H1 (cell line): ENCODE measurements around the gene PPM1L. TPM values are rescaled to one million over a fixed set of nuclear protein-coding genes. Genes with fewer than 3 reads are reported as not detected.

Experiments used
- CTCF ChIA-PET: fragments of 300-600 bp; sonication (Branson Sonifier 250); formaldehyde crosslinking; loops from one replicate; lab custom pipeline; 2021; ENCODE audit not compliant: partially characterized antibody; lab: Charles Lee
- POLR2A ChIA-PET: fragments of 300-600 bp; sonication (Branson Sonifier 250); formaldehyde crosslinking; loops from one replicate; lab custom pipeline; 2021; ENCODE audit warnings: inconsistent platforms; ENCODE audit not compliant: partially characterized antibody; lab: Charles Lee
- DNase-seq, 2 experiments: peaks; one replicate each; pipeline versions ENCODE4 v3.0.0 to v3.0.0-alpha.2; 2010 to 2022; ENCODE audit warnings: low spot score in 2 of 2, low read depth in 1 of 2, mixed read lengths in 1 of 2
- FAIRE-seq: peaks from 2 replicates; lab custom pipeline; 2011; peaks lifted over from hg19 to GRCh38; lab: Jason Lieb, UNC
- H2AFZ ChIP-seq: 2 replicates; pipeline ENCODE4 v1.8.1; 2012; ENCODE audit warnings: low read length, inconsistent platforms
- H2AK5ac ChIP-seq: 2 replicates; pipeline ENCODE4 v1.6.1; 2013; ENCODE audit warnings: low read depth, low read length
- H2BK120ac ChIP-seq: replicated peaks from 2 replicates; pipeline ENCODE3; 2013; ENCODE audit warnings: low read depth, low read length, inconsistent platforms
- H2BK12ac ChIP-seq: 2 replicates; pipeline ENCODE4 v1.6.1; 2013; ENCODE audit warnings: low read depth, low read length
- H2BK15ac ChIP-seq: 2 replicates; pipeline ENCODE4 v1.6.1; 2013; ENCODE audit warnings: low read length
- H2BK20ac ChIP-seq: 2 replicates; pipeline ENCODE4 v1.6.1; 2013; ENCODE audit warnings: low read length
- H2BK5ac ChIP-seq: 2 replicates; pipeline ENCODE4 v1.6.1; 2013; ENCODE audit warnings: low read depth, low read length
- H3K14ac ChIP-seq: 2 replicates; pipeline ENCODE4 v1.6.1; 2013; ENCODE audit warnings: inconsistent platforms; ENCODE audit not compliant: insufficient read length
- H3K18ac ChIP-seq: 2 replicates; pipeline ENCODE4 v1.6.1; 2013; ENCODE audit warnings: low read length; ENCODE audit errors: extremely low read depth
- H3K23ac ChIP-seq: 2 replicates; pipeline ENCODE4 v1.6.1; 2013; ENCODE audit warnings: inconsistent platforms; ENCODE audit not compliant: insufficient read length
- H3K23me2 ChIP-seq: 2 replicates; pipeline ENCODE4 v1.6.1; 2013; ENCODE audit warnings: low read depth, low read length
- H3K27ac ChIP-seq: 2 replicates; pipeline ENCODE4 v1.6.1; 2011; ENCODE audit warnings: low read depth, low read length, inconsistent platforms
- H3K27me3 ChIP-seq, 4 experiments: replicated peaks in 1 of 4; 1 replicate in 1 of 4; 2 replicates in 3 of 4; pipeline versions ENCODE4 v1.6.1 to v1.8.1; 2011 to 2013; ENCODE audit warnings: low read length in 3 of 4, mild to moderate bottlenecking in 3 of 4, inconsistent platforms in 2 of 4, mixed read lengths in 2 of 4, moderate library complexity in 1 of 4; ENCODE audit not compliant: control insufficient read depth in 3 of 4, insufficient read depth in 3 of 4; ENCODE audit errors: extremely low read depth in 1 of 4
- H3K36me3 ChIP-seq, 4 experiments: 2 replicates each; pipeline versions ENCODE4 v1.6.1 to v1.8.1; 2011 to 2013; ENCODE audit warnings: mild to moderate bottlenecking in 4 of 4, low read length in 3 of 4, moderate library complexity in 2 of 4, control low read depth in 1 of 4, inconsistent platforms in 1 of 4; ENCODE audit not compliant: insufficient read depth in 4 of 4, control insufficient read depth in 2 of 4
- H3K4ac ChIP-seq: replicated peaks from 2 replicates; pipeline ENCODE3; 2013; ENCODE audit warnings: low read length, low read depth, mixed read lengths, inconsistent platforms; ENCODE audit not compliant: insufficient read length
- H3K4me1 ChIP-seq, 4 experiments: replicated peaks in 1 of 4; 1 replicate in 1 of 4; 2 replicates in 3 of 4; pipeline versions ENCODE4 v1.6.1 to v1.8.1; 2011 to 2013; ENCODE audit warnings: low read length in 3 of 4, inconsistent platforms in 2 of 4, mixed read lengths in 1 of 4; ENCODE audit not compliant: insufficient read depth in 4 of 4, control insufficient read depth in 3 of 4
- H3K4me2 ChIP-seq, 2 experiments: 2 replicates each; pipeline versions ENCODE4 v1.6.1 to v1.8.1; 2011 to 2013; ENCODE audit warnings: low read depth in 2 of 2, low read length in 2 of 2, control low read depth in 1 of 2, inconsistent platforms in 1 of 2, mild to moderate bottlenecking in 1 of 2; ENCODE audit not compliant: insufficient read depth in 1 of 2
- H3K4me3 ChIP-seq, 4 experiments: fragments of 200-600, 300-600 bp in 1 of 4; sonication (generic), shearing (Covaris generic), sonication (Bioruptor Twin) in 1 of 4; 2 replicates each; pipeline versions ENCODE4 v1.5.1 to v1.8.1; 2011 to 2016; ENCODE audit warnings: low read length in 4 of 4, low read depth in 3 of 4, control low read depth in 2 of 4, inconsistent platforms in 2 of 4, mild to moderate bottlenecking in 2 of 4, mixed read lengths in 1 of 4, moderate library complexity in 1 of 4; ENCODE audit not compliant: insufficient read depth in 2 of 4; ENCODE audit errors: extremely low read depth in 1 of 4
- H3K56ac ChIP-seq: replicated peaks from 2 replicates; pipeline ENCODE3; 2013; ENCODE audit warnings: low read depth, mild to moderate bottlenecking, mixed read lengths, low read length, inconsistent platforms; ENCODE audit not compliant: insufficient read length
- H3K79me1 ChIP-seq: 2 replicates; pipeline ENCODE4 v1.6.1; 2013; ENCODE audit warnings: low read depth, low read length, control low read depth
- H3K79me2 ChIP-seq, 2 experiments: 2 replicates each; pipeline versions ENCODE4 v1.6.1 to v1.8.1; 2012 to 2013; ENCODE audit warnings: low read length in 2 of 2, mild to moderate bottlenecking in 2 of 2, inconsistent platforms in 1 of 2; ENCODE audit not compliant: insufficient read depth in 2 of 2, control insufficient read depth in 1 of 2
- H3K9ac ChIP-seq, 4 experiments: replicated peaks in 1 of 4; 1 replicate in 1 of 4; 2 replicates in 3 of 4; pipeline versions ENCODE4 v1.6.1 to v1.8.1; 2011 to 2013; ENCODE audit warnings: low read depth in 3 of 4, low read length in 3 of 4, control low read depth in 2 of 4, mild to moderate bottlenecking in 2 of 4, moderate library complexity in 2 of 4, inconsistent platforms in 1 of 4; ENCODE audit errors: extremely low read depth in 1 of 4
- H3K9me3 ChIP-seq, 2 experiments: 2 replicates each; pipeline versions ENCODE4 v1.6.1 to v1.8.1; 2012 to 2013; ENCODE audit warnings: mild to moderate bottlenecking in 2 of 2, moderate library complexity in 2 of 2, control low read depth in 1 of 2, inconsistent platforms in 1 of 2, low read depth in 1 of 2, low read length in 1 of 2, mixed read lengths in 1 of 2; ENCODE audit not compliant: insufficient read depth in 2 of 2
- H4K20me1 ChIP-seq, 2 experiments: replicated peaks in 1 of 2; 2 replicates each; pipeline versions ENCODE3 to v1.8.1; 2011 to 2013; ENCODE audit warnings: inconsistent platforms in 2 of 2, low read length in 2 of 2, mild to moderate bottlenecking in 1 of 2; ENCODE audit not compliant: insufficient read depth in 2 of 2, control insufficient read depth in 1 of 2
- H4K5ac ChIP-seq: 2 replicates; pipeline ENCODE4 v1.6.1; 2013; ENCODE audit warnings: low read length, low read depth, mixed read lengths, inconsistent platforms; ENCODE audit not compliant: insufficient read length
- H4K8ac ChIP-seq: 2 replicates; pipeline ENCODE4 v1.8.0; 2013; ENCODE audit warnings: mild to moderate bottlenecking, moderate library complexity, low read length, inconsistent platforms; ENCODE audit not compliant: insufficient read depth; ENCODE audit errors: extremely low read depth
- H4K91ac ChIP-seq: replicated peaks from 2 replicates; pipeline ENCODE3; 2013; ENCODE audit warnings: low read length, mixed read lengths, inconsistent platforms; ENCODE audit not compliant: insufficient read length
- ATF2 ChIP-seq: IDR thresholded peaks from 2 replicates; pipeline ENCODE4 v1.6.1; 2012; ENCODE audit warnings: low read length, inconsistent platforms
- ATF3 ChIP-seq: IDR thresholded peaks from 2 replicates; pipeline ENCODE4 v1.6.1; 2011; ENCODE audit warnings: low read depth, mild to moderate bottlenecking, low read length; ENCODE audit not compliant: insufficient read depth
- BRCA1 ChIP-seq: IDR thresholded peaks from 2 replicates; pipeline ENCODE4 v1.6.1; 2012; ENCODE audit warnings: low read depth, low read length, improper control_type of control experiment
- CBX8 ChIP-seq: fragments of 300-800, 300-1000 bp; sonication (generic); IDR thresholded peaks from 2 replicates; pipeline ENCODE4 v1.7.1; 2016; ENCODE audit warnings: low read depth, low read length, borderline replicate concordance
- GTF2F1 ChIP-seq: IDR thresholded peaks from 2 replicates; pipeline ENCODE4 v1.6.1; 2012; ENCODE audit warnings: low read depth, low read length, improper control_type of control experiment, borderline replicate concordance
- HDAC2 ChIP-seq, 2 experiments: fragments of 300-600 bp in 1 of 2; sonication (generic) in 1 of 2; IDR thresholded peaks; 2 replicates each; pipeline ENCODE4 v1.6.1; 2011 to 2012; ENCODE audit warnings: low read depth in 2 of 2, low read length in 2 of 2, mild to moderate bottlenecking in 2 of 2, moderate library complexity in 2 of 2, borderline replicate concordance in 1 of 2, inconsistent platforms in 1 of 2
- HDAC6 ChIP-seq: IDR thresholded peaks from one replicate; pipeline ENCODE4 v1.7.1; 2012; ENCODE audit warnings: low read depth, mild to moderate bottlenecking, inconsistent platforms, low read length, moderate library complexity
- SRF ChIP-seq: IDR thresholded peaks from 2 replicates; pipeline ENCODE4 v1.6.1; 2011; ENCODE audit warnings: mild to moderate bottlenecking, low read depth, low read length, moderate library complexity
- USF2 ChIP-seq: IDR thresholded peaks from 2 replicates; pipeline ENCODE4 v1.6.1; 2011; ENCODE audit warnings: low read length, improper control_type of control experiment
- WGBS, 2 experiments: shearing (Covaris generic) in 1 of 2; methylation state at CpG; one replicate each; pipeline versions ENCODE4 v1.1.6 to v1.1.7; 2013 to 2015; ENCODE audit warnings: low lambda C conversion rate in 2 of 2, mixed read lengths in 2 of 2, inconsistent platforms in 1 of 2, low coverage in 1 of 2, missing lambda C conversion rate in 1 of 2; ENCODE audit not compliant: insufficient replicate concordance in 2 of 2, insufficient coverage in 1 of 2, insufficient read length in 1 of 2; ENCODE audit errors: extremely low coverage in 1 of 2, missing lambda C conversion rate in 1 of 2; 5-methylcytosine and 5-hydroxymethylcytosine counted together
- polyA plus RNA-seq, 7 experiments: library from polyadenylated mRNA; depleted of rRNA in 3 of 7; stranded (reverse) in 5 of 7; unstranded in 2 of 7; fragments of >200 nt in 5 of 7; fragments of 200-250 nt in 2 of 7; gene quantifications; 1 replicate in 5 of 7; 2 replicates in 1 of 7; 4 replicates in 1 of 7; pipeline versions ENCODE4 v1.2.1 to v1.2.3, GENCODE V29; 2011 to 2013; ENCODE audit warnings: missing spikeins in 2 of 7, mixed read lengths in 2 of 7
- total RNA-seq: library from RNA; stranded (reverse); fragmentation: NEBNext Ultra II Directional; extraction: Animal tissue kit (Norgen Biotek cat#: 25700); gene quantifications from 2 replicates; pipeline ENCODE4 v1.2.1, GENCODE V29; 2021

Gene PPM1L
- total and polyA plus RNA-seq, 2 of the 8 experiments (the other 6 are each of a cell fraction or from before 2014, with no cell fraction given): 2.8 to 18.1 TPM

- H3K4me2 ChIP-seq: no peak overlapping the region
These were observed 85.4 kb downstream of the PPM1L start for GRCh38 chr3:160841455-160841854.

More at GRCh38 chr3:160841455-160841854, 85.4 kb downstream of the PPM1L start:
- 95% methylated on average over 1 of the region's 1 CpG; no CpG with 5 or more reads in 1 of the 2 experiments for WGBS, 2 experiments
- Histone ChIP-seq H3K27me3 (no peaks in the 10 kb centered on the region; a peak in 1 of 7 replicates), H3K9me3 (no peaks in the 10 kb centered on the region), H2BK12ac (no peak overlapping the region), H3K79me2 (no peaks in the 10 kb centered on the region), H3K27ac (no peak overlapping the region), H2AFZ (no peak overlapping the region), H3K9ac (no peak overlapping the region), H2BK15ac (no peak overlapping the region), H3K18ac (no peak overlapping the region), H2BK5ac (no peak overlapping the region), H3K23me2 (no peaks in the 10 kb centered on the region), H3K4ac (no peak overlapping the region), H3K4me3 (no peak overlapping the region), H4K91ac (no peak overlapping the region), H4K5ac (no peak overlapping the region), H3K4me1 (no peaks in the 10 kb centered on the region), H2BK20ac (no peak overlapping the region), H3K23ac (no peak overlapping the region), H4K8ac (no peak overlapping the region), H2BK120ac (no peak overlapping the region), H2AK5ac (no peak overlapping the region), H3K14ac (no peak overlapping the region), H3K56ac (no peak overlapping the region), H3K36me3 (no peaks in the 10 kb centered on the region), H4K20me1 (no peaks in the 10 kb centered on the region), H3K79me1 (no peaks in the 10 kb centered on the region; the same call in 1 of the 2 replicates)
- FAIRE-seq: no peak
- DNase-seq: no peak
- ChIA-PET CTCF (interaction anchor here (0.6 to 0.8 kb wide), 2 partner anchors 11 to 464 kb away, joined by 3 to 4 read pairs; no protein-coding TSS in a partner anchor), POLR2A (interaction anchor here (0.9 to 1.0 kb wide), 2 partner anchors 9 to 40 kb away, joined by 3 read pairs; no protein-coding TSS in a partner anchor)
- TF ChIP-seq GTF2F1 (no peak), CBX8 (no peak), HDAC2 (IDR thresholded peaks at IDR 0.05; ENCODE audit: borderline replicate concordance in 1 of 2, low read depth in 2 of 2, low read length in 2 of 2) (no peak), BRCA1 (no peak), HDAC6 (no peak), ATF3 (no peak), SRF (no peak), USF2 (no peak), ATF2 (no peak)
